Right ventricle myocardium inferior (tissue), 1 donor: ENCODE data around the gene BPIFB4. TPM values are rescaled to one million over a fixed set of nuclear protein-coding genes. Genes with fewer than 3 reads are reported as not detected.

Experiments used
- ATAC-seq: fragments of 200-7000 bp; cut with Tn5 transposase; one replicate; pipeline ENCODE4 v1.9.1; 2020; ENCODE audit warnings: mild to moderate bottlenecking, moderate library complexity
- DNase-seq: peaks from one replicate; pipeline ENCODE4 v3.0.0; 2021; ENCODE audit errors: missing footprints
- intact Hi-C: fragments of 100-400 bp; cut with DNase I; formaldehyde crosslinking; loops from one replicate; pipeline ENCODE4 v1.11.0; 2022
- total RNA-seq: library from RNA; stranded (reverse); fragmentation: NEBNext Ultra II Directional; extraction: Animal tissue kit (Norgen Biotek cat#: 25700); gene quantifications from one replicate; pipeline ENCODE4 v1.2.1, GENCODE V29; 2021
- donor health status: DM: no; HTN: yes; CAD: no; lungs with severe emphysema.

Gene BPIFB4
- total RNA-seq, 1 donor from 2014 or later: not detected

GRCh38 chr20:33137195-33137594 is 57.8 kb downstream of the BPIFB4 start:
- ATAC-seq (no peak), DNase-seq (no peak)
- intact Hi-C loops: no loop called here

GRCh38 chr20:33139467-33139866 is 60.0 kb downstream of the BPIFB4 start:
- intact Hi-C loops: no loop called here
- no peak for DNase-seq
- no peak for ATAC-seq

GRCh38 chr20:33145521-33145920 is 66.1 kb downstream of the BPIFB4 start:
- ATAC-seq (no peak), DNase-seq (no peak)
- intact Hi-C loops: no loop called here

- ATAC-seq (no peak), DNase-seq (no peak)
- intact Hi-C loops: no loop called here
Measured at GRCh38 chr20:33147299-33147698, 67.9 kb downstream of the BPIFB4 start.

- intact Hi-C loops: no loop called here
- no peak for ATAC-seq
- DNase-seq: no peak
Measured at GRCh38 chr20:33148040-33148439, 68.6 kb downstream of the BPIFB4 start.

GRCh38 chr20:33154252-33154651 is 74.8 kb downstream of the BPIFB4 start:
- no peak for DNase-seq
- intact Hi-C loops: no loop called here
- ATAC-seq: no peak

GRCh38 chr20:33158637-33159385 is 79.4 kb downstream of the BPIFB4 start:
- intact Hi-C loops: no loop called here
- ATAC-seq: no peak
- no peak for DNase-seq

GRCh38 chr20:33159713-33160112 is 80.3 kb downstream of the BPIFB4 start:
- ATAC-seq (no peak), DNase-seq (no peak)
- intact Hi-C loops: no loop called here

GRCh38 chr20:33160681-33161080 is 81.2 kb downstream of the BPIFB4 start:
- intact Hi-C loops: no loop called here
- ATAC-seq (no peak), DNase-seq (no peak)

Other genes starting within 250 kb of the BPIFB4 start
- gene EFCAB8, start 220.7 kb upstream of the BPIFB4 start, total RNA-seq: 0.43 TPM
- gene SUN5, start 75.2 kb upstream of the BPIFB4 start, total RNA-seq: not detected
- gene BPIFB2, start 71.9 kb upstream of the BPIFB4 start, total RNA-seq: not detected
- not detected for gene BPIFB6, start 48.0 kb upstream of the BPIFB4 start, total RNA-seq
- not detected for gene BPIFB3, start 25.7 kb upstream of the BPIFB4 start, total RNA-seq
- not detected for gene BPIFA2, start 88.5 kb downstream of the BPIFB4 start, total RNA-seq
- not detected for gene BPIFA3, start 137.7 kb downstream of the BPIFB4 start, total RNA-seq
- not detected for gene BPIFA1, start 156.4 kb downstream of the BPIFB4 start, total RNA-seq
- not detected for gene BPIFB1, start 203.6 kb downstream of the BPIFB4 start, total RNA-seq